IPS-20b (cell line): ENCODE measurements around the gene ASH1L.

Source experiments
- H3K27ac ChIP-seq: one replicate; pipeline ENCODE4 v1.5.1; 2013; ENCODE audit warnings: low read length
- H3K27me3 ChIP-seq: 2 replicates; pipeline ENCODE4 v1.6.1; 2013; ENCODE audit warnings: mild to moderate bottlenecking, low read length, inconsistent platforms; ENCODE audit not compliant: insufficient read depth
- H3K36me3 ChIP-seq: 2 replicates; pipeline ENCODE4 v1.6.1; 2013; ENCODE audit warnings: low read depth, mild to moderate bottlenecking, inconsistent platforms, low read length, moderate library complexity; ENCODE audit not compliant: insufficient read depth
- H3K4me1 ChIP-seq: 2 replicates; pipeline ENCODE4 v1.6.1; 2013; ENCODE audit warnings: mild to moderate bottlenecking, control low read depth, inconsistent platforms, low read length, moderate library complexity; ENCODE audit not compliant: insufficient read depth
- H3K4me3 ChIP-seq: 2 replicates; pipeline ENCODE4 v1.5.1; 2013; ENCODE audit warnings: mild to moderate bottlenecking, low read length, inconsistent platforms
- H3K9ac ChIP-seq: 2 replicates; pipeline ENCODE4 v1.6.1; 2013; ENCODE audit warnings: low read depth, mild to moderate bottlenecking, inconsistent platforms, low read length, moderate library complexity
- H3K9me3 ChIP-seq: 2 replicates; pipeline ENCODE4 v1.6.1; 2013; ENCODE audit warnings: mild to moderate bottlenecking, low read depth, low read length, inconsistent platforms; ENCODE audit not compliant: insufficient read depth

ASH1L gene

GRCh38 chr1:155324037-155324716 lies 238.4 kb downstream of the ASH1L start:
- Histone ChIP-seq H3K27ac (peak overlapping the region; percentile 82), H3K36me3 (peaks cover 38% of the 10 kb centered on the region), H3K27me3 (peaks cover 17% of the 10 kb centered on the region), H3K4me1 (peaks cover 11% of the 10 kb centered on the region), H3K9me3 (no peaks in the 10 kb centered on the region), H3K9ac (peak overlapping the region; percentile 89; the same call in 1 of the 2 replicates), H3K4me3 (peak overlapping the region; percentile 97)

DNA sequence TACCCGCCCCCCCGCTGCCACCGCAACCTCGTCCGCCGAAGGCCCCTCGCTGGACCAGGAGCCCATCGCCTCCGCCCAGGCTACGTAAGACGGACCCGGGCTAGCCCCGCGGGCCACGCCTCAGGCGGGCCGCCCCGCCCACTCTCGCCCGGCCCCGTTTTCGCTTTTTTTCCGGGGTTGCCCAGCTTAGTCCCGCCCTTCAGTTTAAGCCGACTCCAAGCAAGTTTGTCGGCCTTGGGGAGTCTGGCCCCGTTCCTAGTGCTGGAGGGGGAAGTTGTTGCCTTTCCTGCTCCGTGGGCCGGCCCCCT lies 238.9 kb downstream of the ASH1L start:
- H3K27ac ChIP-seq = peak overlapping the region; percentile 82
- H3K36me3 ChIP-seq = peaks cover 43% of the 10 kb centered on the region
- peak overlapping the region; percentile 89; the same call in 1 of the 2 replicates for H3K9ac ChIP-seq
- H3K27me3 ChIP-seq = peaks cover 17% of the 10 kb centered on the region
- peaks cover 11% of the 10 kb centered on the region for H3K4me1 ChIP-seq
- no peaks in the 10 kb centered on the region for H3K9me3 ChIP-seq
- peak overlapping the region; percentile 97 for H3K4me3 ChIP-seq

DNA sequence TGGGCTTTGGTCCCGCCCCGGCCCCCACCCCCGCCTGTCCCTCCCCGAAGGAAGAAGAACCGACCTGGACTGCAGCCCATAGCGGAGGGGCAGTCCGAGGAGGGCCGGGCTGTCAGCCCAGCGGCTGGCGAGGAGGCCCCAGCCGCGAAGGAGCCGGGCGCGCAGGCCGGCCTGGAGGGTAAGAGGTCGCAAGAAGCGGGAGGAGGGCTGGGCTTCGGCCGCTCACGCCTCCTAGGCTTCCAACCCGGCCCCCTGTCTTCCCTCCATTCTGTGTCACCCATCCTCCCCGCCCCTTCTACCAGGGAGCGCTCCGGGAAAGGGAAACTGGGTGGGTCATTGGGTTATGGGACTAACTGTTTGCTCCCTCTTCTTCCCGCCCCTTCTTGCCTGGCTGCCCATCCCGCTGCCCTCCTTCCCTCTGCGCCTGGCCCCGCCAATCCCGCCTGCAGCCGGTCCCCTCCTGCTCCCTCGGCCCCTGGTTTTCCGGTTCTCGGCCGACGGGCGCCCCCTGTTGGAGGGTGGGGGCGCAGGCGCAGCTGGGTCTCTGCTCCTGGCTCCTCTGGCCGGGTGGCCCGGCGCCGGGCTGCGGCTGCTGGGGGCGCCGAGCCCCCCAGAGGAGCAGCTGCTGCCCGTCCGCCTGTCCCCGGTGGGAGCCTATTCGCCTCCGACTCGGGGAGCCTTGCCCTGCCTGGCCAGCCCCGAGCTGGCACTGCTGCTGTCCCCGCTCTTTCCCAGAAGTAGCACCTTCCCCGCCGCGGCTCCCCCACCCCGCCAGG lies 239.5 kb downstream of the ASH1L start:
- no peaks in the 10 kb centered on the region for H3K9me3 ChIP-seq
- H3K4me3 ChIP-seq = peak overlapping the region; percentile 97
- peaks cover 11% of the 10 kb centered on the region for H3K4me1 ChIP-seq
- peaks cover 43% of the 10 kb centered on the region for H3K36me3 ChIP-seq
- H3K27me3 ChIP-seq = peaks cover 17% of the 10 kb centered on the region
- H3K9ac ChIP-seq = peak overlapping the region; percentile 89; the same call in 1 of the 2 replicates
- H3K27ac ChIP-seq = no peak overlapping the region

DNA sequence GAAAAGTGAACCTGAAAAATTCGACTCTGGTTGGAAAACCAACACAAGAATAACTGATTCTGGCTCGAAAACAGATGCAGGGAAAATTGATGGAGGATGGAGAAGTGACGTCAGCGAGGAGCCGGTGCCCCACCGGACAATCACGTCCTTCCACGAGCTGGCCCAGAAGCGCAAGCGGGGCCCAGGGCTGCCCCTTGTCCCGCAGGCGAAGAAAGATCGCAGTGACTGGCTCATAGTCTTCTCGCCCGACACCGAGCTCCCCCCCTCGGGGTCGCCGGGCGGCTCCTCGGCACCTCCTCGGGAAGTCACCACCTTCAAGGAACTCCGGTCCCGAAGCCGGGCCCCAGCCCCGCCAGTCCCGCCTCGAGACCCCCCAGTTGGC lies 240.0 kb downstream of the ASH1L start:
- Histone ChIP-seq H3K4me1 (peaks cover 11% of the 10 kb centered on the region), H3K27ac (no peak overlapping the region), H3K9me3 (no peaks in the 10 kb centered on the region), H3K4me3 (peak overlapping the region; percentile 97), H3K9ac (no peak overlapping the region; the same call in 1 of the 2 replicates), H3K36me3 (peaks cover 43% of the 10 kb centered on the region), H3K27me3 (peaks cover 17% of the 10 kb centered on the region)

DNA sequence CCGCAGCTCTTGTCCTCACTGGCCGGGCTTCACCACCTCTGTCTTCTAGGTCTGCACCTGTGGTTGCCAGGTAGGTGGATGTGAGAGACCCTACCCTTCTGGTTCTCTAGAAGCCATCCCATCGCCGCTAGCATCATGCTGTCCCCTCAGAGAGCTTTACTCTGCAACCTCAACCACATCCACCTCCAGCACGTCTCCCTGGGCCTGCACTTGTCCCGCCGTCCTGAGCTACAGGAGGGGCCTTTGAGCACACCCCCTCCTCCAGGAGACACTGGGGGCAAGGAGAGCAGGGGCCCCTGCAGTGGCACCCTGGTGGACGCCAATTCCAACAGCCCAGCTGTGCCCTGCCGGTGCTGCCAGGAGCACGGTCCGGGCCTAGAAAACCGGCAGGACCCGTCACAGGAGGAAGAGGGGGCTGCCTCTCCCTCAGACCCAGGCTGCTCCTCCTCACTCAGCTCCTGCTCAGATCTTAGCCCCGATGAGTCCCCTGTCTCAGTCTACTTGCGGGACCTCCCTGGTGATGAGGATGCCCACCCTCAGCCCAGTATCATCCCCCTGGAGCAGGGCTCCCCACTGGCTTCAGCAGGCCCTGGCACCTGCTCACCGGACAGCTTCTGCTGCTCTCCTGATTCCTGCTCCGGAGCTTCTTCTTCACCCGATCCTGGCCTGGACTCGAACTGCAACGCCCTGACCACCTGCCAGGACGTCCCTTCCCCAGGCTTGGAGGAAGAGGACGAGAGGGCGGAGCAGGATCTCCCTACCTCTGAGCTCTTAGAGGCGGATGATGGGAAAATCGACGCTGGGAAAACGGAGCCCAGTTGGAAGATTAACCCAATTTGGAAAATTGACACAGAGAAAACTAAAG lies 240.7 kb downstream of the ASH1L start:
- Histone ChIP-seq H3K4me3 (peak overlapping the region; percentile 97), H3K27ac (no peak overlapping the region), H3K27me3 (peaks cover 17% of the 10 kb centered on the region), H3K4me1 (peaks cover 11% of the 10 kb centered on the region), H3K9me3 (no peaks in the 10 kb centered on the region), H3K9ac (no peak overlapping the region; the same call in 1 of the 2 replicates), H3K36me3 (peaks cover 42% of the 10 kb centered on the region)

DNA sequence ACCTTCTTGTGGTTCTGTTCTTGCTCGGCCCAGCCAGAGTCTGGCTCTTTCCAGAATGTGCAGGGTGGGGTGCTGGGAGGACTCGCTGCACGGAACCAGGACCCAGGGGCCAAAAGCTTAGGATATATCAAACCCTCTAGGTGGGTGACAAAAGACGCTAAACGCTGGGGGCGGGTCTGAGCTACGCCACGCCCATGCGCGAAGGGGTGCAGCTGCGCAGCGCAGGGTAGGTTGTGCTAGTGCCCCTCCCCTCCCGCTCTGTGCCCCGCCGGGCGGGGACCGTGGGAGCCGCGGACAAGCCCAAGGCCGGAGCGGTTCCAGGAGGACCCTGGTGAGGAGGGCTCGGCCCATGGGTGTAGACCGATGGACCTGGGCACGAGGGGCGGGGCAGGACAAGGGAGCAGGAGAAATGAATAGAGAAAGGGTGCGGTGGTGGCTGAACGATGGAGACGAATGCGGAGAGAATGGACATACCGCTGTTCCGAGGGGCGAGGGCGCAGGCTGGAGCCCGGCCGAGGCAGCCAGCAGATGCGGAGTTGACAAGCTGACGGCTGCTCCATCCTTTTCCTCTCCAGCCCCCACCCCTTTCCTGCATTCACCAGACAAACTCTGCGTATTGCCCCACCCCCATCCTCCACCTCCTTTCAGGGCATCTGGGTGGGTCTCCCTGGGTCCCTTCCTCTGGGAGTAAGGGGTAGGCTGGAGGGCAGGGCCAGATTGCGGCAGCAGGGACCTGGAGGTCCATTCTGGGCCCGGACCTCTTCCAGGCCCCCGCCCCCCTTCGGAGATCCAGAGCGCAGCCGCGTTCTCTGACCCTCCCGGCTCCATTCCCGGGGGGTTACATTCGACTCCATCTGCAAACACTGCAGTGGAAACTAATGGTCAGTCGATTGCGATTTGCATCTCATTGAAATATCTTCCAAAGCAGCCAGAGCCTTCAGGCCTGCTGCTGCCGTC lies 241.7 kb downstream of the ASH1L start, which contains the start of gene RUSC1:
Gene RUSC1, plus strand, starts transcription at position 234 of the 957 bp plus-strand sequence. CDS start 880 bp downstream, outside the sequence.
- Histone ChIP-seq H3K36me3 (peaks cover 39% of the 10 kb centered on the region), H3K4me3 (peak within 1 kb of the TSS; percentile 75), H3K27me3 (peaks cover 17% of the 10 kb centered on the region), H3K9ac (peak within 1 kb of the TSS; percentile 50; the same call in 1 of the 2 replicates), H3K9me3 (no peaks in the 10 kb centered on the region), H3K4me1 (peaks cover 11% of the 10 kb centered on the region), H3K27ac (no peak within 1 kb of the TSS)

DNA sequence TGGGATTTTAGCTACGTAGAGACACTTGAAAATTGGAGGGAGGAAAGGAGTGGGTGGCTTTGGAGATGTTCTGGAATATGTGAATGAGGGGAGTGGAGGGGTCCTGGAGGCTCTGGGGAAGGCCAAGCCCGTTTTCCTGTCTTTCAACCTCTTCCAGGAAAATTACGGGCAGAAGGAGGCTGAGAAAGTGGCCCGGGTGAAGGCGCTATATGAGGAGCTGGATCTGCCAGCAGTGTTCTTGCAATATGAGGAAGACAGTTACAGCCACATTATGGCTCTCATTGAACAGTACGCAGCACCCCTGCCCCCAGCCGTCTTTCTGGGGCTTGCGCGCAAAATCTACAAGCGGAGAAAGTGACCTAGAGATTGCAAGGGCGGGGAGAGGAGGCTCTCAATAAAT lies 242.4 kb downstream of the ASH1L start:
- Histone ChIP-seq H3K27me3 (peaks cover 17% of the 10 kb centered on the region), H3K4me1 (peaks cover 11% of the 10 kb centered on the region), H3K9me3 (no peaks in the 10 kb centered on the region), H3K4me3 (peak overlapping the region; percentile 75; the same call in 1 of the 2 replicates), H3K36me3 (peaks cover 35% of the 10 kb centered on the region), H3K27ac (no peak overlapping the region), H3K9ac (peak overlapping the region; percentile 50; the same call in 1 of the 2 replicates)

- Histone ChIP-seq H3K4me3 (no peak overlapping the region), H3K36me3 (peaks cover 42% of the 10 kb centered on the region), H3K27me3 (peaks cover 17% of the 10 kb centered on the region), H3K9me3 (no peaks in the 10 kb centered on the region), H3K9ac (no peak overlapping the region), H3K4me1 (peaks cover 11% of the 10 kb centered on the region), H3K27ac (no peak overlapping the region)
Measured at GRCh38 chr1:155319536-155319935, 243.1 kb downstream of the ASH1L start.

DNA sequence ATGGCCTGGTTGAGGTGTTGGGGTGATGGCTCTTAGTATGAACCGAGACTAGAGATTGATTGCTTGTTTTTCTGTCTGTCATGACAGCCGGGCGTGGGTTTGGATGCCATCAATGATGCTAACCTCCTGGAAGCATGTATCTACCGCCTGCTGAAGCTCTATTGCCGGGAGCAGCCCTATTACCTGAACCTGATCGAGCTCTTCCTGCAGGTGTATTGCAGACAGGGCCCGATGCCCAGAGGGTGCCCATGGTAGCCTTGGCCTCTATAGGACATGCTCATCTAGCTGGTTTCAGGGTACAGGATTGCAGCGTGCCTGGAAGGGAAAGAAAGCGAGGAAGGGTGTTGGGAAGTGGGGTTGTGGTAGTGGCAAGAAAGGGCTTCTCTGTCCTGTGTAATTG lies 244.5 kb downstream of the ASH1L start:
- Histone ChIP-seq H3K27me3 (peaks cover 17% of the 10 kb centered on the region), H3K9ac (no peak overlapping the region), H3K4me3 (no peak overlapping the region), H3K27ac (no peak overlapping the region), H3K9me3 (no peaks in the 10 kb centered on the region), H3K36me3 (peaks cover 52% of the 10 kb centered on the region), H3K4me1 (peaks cover 11% of the 10 kb centered on the region)

GRCh38 chr1:155316922-155317321 lies 245.7 kb downstream of the ASH1L start:
- peaks cover 64% of the 10 kb centered on the region for H3K36me3 ChIP-seq
- H3K4me1 ChIP-seq = peaks cover 5% of the 10 kb centered on the region; the same call in 1 of the 2 replicates
- no peak overlapping the region for H3K27ac ChIP-seq
- H3K9me3 ChIP-seq = no peaks in the 10 kb centered on the region
- peaks cover 10% of the 10 kb centered on the region for H3K27me3 ChIP-seq
- H3K4me3 ChIP-seq = no peak overlapping the region
- no peak overlapping the region for H3K9ac ChIP-seq
